HepG2 (cell line): Measurements from ENCODE around the gene PAX4. TPM values are rescaled to one million over a fixed set of nuclear protein-coding genes. Genes with fewer than 3 reads are reported as not detected.

Experiments used
- ATAC-seq: fragments of 200-7000 bp; cut with Tn5 transposase; 3 replicates; pipeline ENCODE4 v1.9.1; 2020; ENCODE audit warnings: mild to moderate bottlenecking, moderate library complexity
- BruUV-seq: library from RNA; stranded (reverse); fragments of 400-500 nt; replicated peaks from 2 replicates; lab custom pipeline; 2021; lab: Mats Ljungman, UMichigan
- CTCF ChIA-PET: fragments of 300-600 bp; formaldehyde crosslinking; extraction: SDS; loops from one replicate; lab custom pipeline; 2021; ENCODE audit warnings: low total read pairs, inconsistent platforms, low intra/inter-chr PET ratio; lab: Yijun Ruan, JAX
- POLR2A ChIA-PET: fragments of 350-600 bp; sonication (Branson Sonifier 250); formaldehyde crosslinking; loops from one replicate; lab custom pipeline; 2020; ENCODE audit warnings: antibody characterized with exemption, inconsistent platforms; lab: Yijun Ruan, JAX
- DNase-seq: peaks from one replicate; pipeline ENCODE4 v3.0.0-alpha.2; 2015; ENCODE audit warnings: low spot score
- FAIRE-seq: peaks from 3 replicates; lab custom pipeline; 2011; peaks lifted over from hg19 to GRCh38; lab: Jason Lieb, UNC
- H2AFZ ChIP-seq: one replicate; pipeline ENCODE4 v1.6.1; 2011; ENCODE audit warnings: low read length, inconsistent platforms
- H3K27ac ChIP-seq: fragments of 300-600 bp; 3 replicates; pipeline ENCODE4 v1.8.0; 2011; ENCODE audit warnings: mixed run types, mild to moderate bottlenecking, mixed read lengths, low read length, inconsistent platforms; ENCODE audit not compliant: insufficient read depth; ENCODE audit errors: extremely low read length
- H3K27me3 ChIP-seq, 2 experiments: fragments of 200-600 bp in 1 of 2; 2 replicates in 1 of 2; 3 replicates in 1 of 2; pipeline versions ENCODE4 v1.6.0 to v1.8.0; 2011; ENCODE audit warnings: low read length in 2 of 2, mild to moderate bottlenecking in 2 of 2, moderate library complexity in 2 of 2, inconsistent platforms in 1 of 2; ENCODE audit not compliant: insufficient read depth in 2 of 2, control insufficient read depth in 1 of 2
- H3K36me3 ChIP-seq, 2 experiments: fragments of 200-600 bp in 1 of 2; replicated peaks in 1 of 2; 2 replicates in 1 of 2; 3 replicates in 1 of 2; pipeline versions ENCODE4 v1.5.1 to v1.8.0; 2011; ENCODE audit warnings: low read length in 2 of 2, inconsistent platforms in 1 of 2; ENCODE audit not compliant: insufficient read depth in 2 of 2, control insufficient read depth in 1 of 2
- H3K4me1 ChIP-seq: 2 replicates; pipeline ENCODE4 v1.5.1; 2012; ENCODE audit warnings: low read length, inconsistent platforms; ENCODE audit not compliant: insufficient read depth
- H3K4me2 ChIP-seq: 2 replicates; pipeline ENCODE4 v1.6.0; 2011; ENCODE audit warnings: low read depth, low read length, inconsistent platforms
- H3K4me3 ChIP-seq, 3 experiments: fragments of 200-600 bp in 1 of 3; sonication (generic), shearing (Covaris generic) in 1 of 3; replicated peaks in 1 of 3; 2 replicates each; pipeline ENCODE4 v1.5.1; 2011 to 2016; ENCODE audit warnings: low read length in 3 of 3, inconsistent platforms in 2 of 3, low read depth in 2 of 3, mild to moderate bottlenecking in 2 of 3, control low read depth in 1 of 3, mixed read lengths in 1 of 3; ENCODE audit not compliant: insufficient read depth in 1 of 3
- H3K79me2 ChIP-seq: one replicate; pipeline ENCODE4 v1.6.1; 2011; ENCODE audit warnings: low read length, inconsistent platforms; ENCODE audit not compliant: insufficient read depth
- H3K9ac ChIP-seq: 2 replicates; pipeline ENCODE4 v1.6.0; 2011; ENCODE audit warnings: mild to moderate bottlenecking, low read depth, low read length, inconsistent platforms; ENCODE audit not compliant: insufficient read depth
- H3K9me3 ChIP-seq: 2 replicates; pipeline ENCODE4 v1.5.1; 2012; ENCODE audit warnings: mild to moderate bottlenecking, low read length
- H4K20me1 ChIP-seq: 2 replicates; pipeline ENCODE4 v1.6.0; 2011; ENCODE audit warnings: inconsistent platforms, mild to moderate bottlenecking, low read length, moderate library complexity; ENCODE audit not compliant: insufficient read depth
- AHDC1 ChIP-seq: sonication (generic); formaldehyde crosslinking; IDR thresholded peaks from 2 replicates; pipeline ENCODE4 v1.5.1; 2020; ENCODE audit warnings: mild to moderate bottlenecking, missing genetic modification reagents, borderline replicate concordance
- MED13 ChIP-seq: sonication (generic); formaldehyde crosslinking; IDR thresholded peaks from 2 replicates; pipeline ENCODE4 v1.5.0; 2020; ENCODE audit warnings: missing genetic modification reagents
- ZBTB20 ChIP-seq: sonication (generic); formaldehyde crosslinking; IDR thresholded peaks from 2 replicates; pipeline ENCODE4 v1.8.1; 2023; ENCODE audit warnings: missing genetic modification reagents, low read depth, mild to moderate bottlenecking, borderline replicate concordance
- ZNF251 ChIP-seq: sonication (generic); formaldehyde crosslinking; IDR thresholded peaks from 2 replicates; pipeline ENCODE4 v1.9.0; 2021; ENCODE audit warnings: mild to moderate bottlenecking, missing genetic modification reagents
- ZNF460 ChIP-seq: sonication (generic); formaldehyde crosslinking; IDR thresholded peaks from 2 replicates; pipeline ENCODE4 v1.5.1; 2020; ENCODE audit warnings: missing genetic modification reagents, mild to moderate bottlenecking, borderline replicate concordance
- ZNF644 ChIP-seq: IDR thresholded peaks from 2 replicates; pipeline ENCODE4 v1.6.1; 2016; ENCODE audit warnings: low read depth
- ZNF800 ChIP-seq: sonication (generic); formaldehyde crosslinking; IDR thresholded peaks from 2 replicates; pipeline ENCODE4 v1.4.0; 2020; ENCODE audit warnings: missing genetic modification reagents
- WGBS: methylation state at CpG from one replicate; pipeline ENCODE4 v1.1.6; 2017; ENCODE audit warnings: low lambda C conversion rate; 5-methylcytosine and 5-hydroxymethylcytosine counted together
- in situ Hi-C: cut with HindIII; loops from 2 replicates; pipeline ENCODE4 v1.10.0; 2017; ENCODE audit warnings: low pct_unique_long_range_greater_than_20kb; ENCODE audit not compliant: extremely low pct_ligation_motif_present
- intact Hi-C: fragments of 100-400 bp; cut with micrococcal nuclease; formaldehyde crosslinking; loops from one replicate; pipeline ENCODE4 v1.10.0; 2022; ENCODE audit not compliant: unreplicated experiment
- polyA plus RNA-seq, 8 experiments: library from polyadenylated mRNA; depleted of rRNA in 3 of 8; stranded (reverse) in 7 of 8; unstranded in 1 of 8; fragments of >200 nt; fragmentation: Illumina TruSeq in 4 of 8; extraction: Trizol in 4 of 8; gene quantifications; 2 replicates each; pipeline versions ENCODE4 v1.2.1 to v1.2.3, GENCODE V29; 2011 to 2016; ENCODE audit warnings: low read depth in 4 of 8, missing spikeins in 1 of 8, mixed read lengths in 1 of 8; ENCODE audit not compliant: insufficient read depth in 1 of 8
- total RNA-seq, 5 experiments: library from RNA; depleted of rRNA; stranded (reverse); fragments of >200 nt; fragmentation: Illumina TruSeq; extraction: Trizol; gene quantifications; 2 replicates each; pipeline ENCODE4 v1.2.3, GENCODE V29; 2016; ENCODE audit warnings: low read depth in 1 of 5

The PAX4 gene
- total and polyA plus RNA-seq, 2 of the 13 experiments (the other 11 are each of a cell fraction or from before 2014, with no cell fraction given): not detected

GRCh38 chr7:127625331-127625730, 7.4 kb upstream of the PAX4 start:
- CTCF ChIA-PET: no interaction called here
- Histone ChIP-seq H2AFZ (no peak overlapping the region), H3K79me2 (no peaks in the 10 kb centered on the region), H3K4me2 (no peak overlapping the region), H3K9ac (no peak overlapping the region), H4K20me1 (0 out of 2 replicates have a peak, but pooled peaks cover 2% of the 10 kb centered on the region), H3K4me3 (no peak overlapping the region), H3K36me3 (no peaks in the 10 kb centered on the region), H3K27ac (no peak overlapping the region), H3K27me3 (no peaks in the 10 kb centered on the region), H3K4me1 (no peaks in the 10 kb centered on the region), H3K9me3 (no peaks in the 10 kb centered on the region)
- BruUV-seq: no TSS peak
- intact Hi-C loops (no loop called here), in situ Hi-C loops (no loop called here)
- POLR2A ChIA-PET: interaction anchor here (0.9 kb wide), 1 partner anchor 26 kb away, joined by 3 read pairs; no protein-coding TSS in a partner anchor
- ATAC-seq (no peak), FAIRE-seq (no peak), DNase-seq (no peak)
- TF ChIP-seq ZNF644 (CRISPR knock-in tag): no peak

GRCh38 chr7:127620406-127621233, 2.7 kb upstream of the PAX4 start:
- no TSS peak for BruUV-seq
- Histone ChIP-seq H3K27ac (no peak overlapping the region), H3K9me3 (no peaks in the 10 kb centered on the region), H4K20me1 (0 out of 2 replicates have a peak, but pooled peaks cover 2% of the 10 kb centered on the region), H3K9ac (no peak overlapping the region), H3K79me2 (no peaks in the 10 kb centered on the region), H3K4me3 (no peak overlapping the region), H2AFZ (no peak overlapping the region), H3K36me3 (no peaks in the 10 kb centered on the region), H3K27me3 (peaks cover 0 to 27% of the 10 kb centered on the region in 2 experiments; a peak in 4 of 5 replicates), H3K4me2 (no peak overlapping the region), H3K4me1 (no peaks in the 10 kb centered on the region)
- POLR2A ChIA-PET: no interaction called here
- TF ChIP-seq MED13 (CRISPR knock-in tag) (no peak), AHDC1 (CRISPR knock-in tag) (no peak), ZNF800 (peak; percentile 62; the same call in 1 of the 2 replicates), ZBTB20 (CRISPR knock-in tag) (no peak), ZNF251 (CRISPR knock-in tag) (no peak), ZNF460 (no peak)
- in situ Hi-C loops: no loop called here
- DNase-seq (no peak), ATAC-seq (no peak), FAIRE-seq (no peak)
- CTCF ChIA-PET: no interaction called here
- WGBS: 3% methylated on average over 16 of the region's 24 CpGs
- intact Hi-C loops: no loop called here
